Urothelium cell line (cell line): Measurements from ENCODE around the gene GABRR3.

ENCODE experiments used
- DNase-seq: peaks from one replicate; pipeline ENCODE4 v3.0.0; 2011; ENCODE audit warnings: low spot score, mixed read lengths
- FAIRE-seq: peaks from 2 replicates; lab custom pipeline; 2011; peaks lifted over from hg19 to GRCh38; lab: Jason Lieb, UNC

Gene GABRR3

DNA sequence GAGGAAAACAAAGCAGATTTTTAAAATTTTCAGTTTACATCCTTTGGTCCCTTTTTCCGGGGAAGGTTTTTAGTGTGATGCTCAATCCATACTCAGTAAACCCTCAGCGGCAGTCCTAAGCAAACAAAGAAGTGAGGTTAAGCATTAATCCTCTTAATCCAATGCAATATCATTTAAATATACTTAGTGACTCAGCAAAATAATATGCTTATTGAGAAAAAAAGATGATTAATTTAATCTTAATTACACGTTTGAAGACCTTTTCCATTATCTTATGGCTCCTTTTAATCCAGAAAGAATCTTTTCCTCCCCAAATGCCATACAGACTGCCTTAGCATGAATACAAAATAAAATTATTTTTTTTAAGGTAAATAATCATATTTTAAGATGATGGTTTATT lies at the start of gene GABRR3:
Gene GABRR3 (minus strand): TSS at position 108 of the 400 bp plus-strand sequence. CDS start 328 bp downstream, outside the sequence.
- DNase-seq, result no peak
- no peak for FAIRE-seq

DNA sequence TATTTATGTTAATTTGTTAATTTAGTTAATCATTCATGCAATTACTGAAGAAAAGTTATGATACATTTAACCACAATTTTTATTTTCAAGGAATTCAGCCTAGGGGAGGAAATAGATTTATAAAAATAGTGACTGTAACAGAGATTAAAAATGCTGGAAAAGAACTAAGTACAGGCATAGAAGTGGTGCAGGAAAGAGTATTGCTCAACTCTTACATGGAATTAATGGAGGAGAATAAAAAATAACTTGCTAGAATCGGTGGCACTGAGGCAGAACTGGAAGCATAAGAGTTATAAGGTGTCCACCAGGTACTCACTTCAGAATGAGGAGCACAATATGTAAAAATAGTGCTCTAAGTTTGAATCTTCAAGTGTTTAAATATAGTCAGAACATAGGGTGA lies 38.4 kb upstream of the GABRR3 start:
- FAIRE-seq (peak; percentile 50), DNase-seq (no peak)

DNA sequence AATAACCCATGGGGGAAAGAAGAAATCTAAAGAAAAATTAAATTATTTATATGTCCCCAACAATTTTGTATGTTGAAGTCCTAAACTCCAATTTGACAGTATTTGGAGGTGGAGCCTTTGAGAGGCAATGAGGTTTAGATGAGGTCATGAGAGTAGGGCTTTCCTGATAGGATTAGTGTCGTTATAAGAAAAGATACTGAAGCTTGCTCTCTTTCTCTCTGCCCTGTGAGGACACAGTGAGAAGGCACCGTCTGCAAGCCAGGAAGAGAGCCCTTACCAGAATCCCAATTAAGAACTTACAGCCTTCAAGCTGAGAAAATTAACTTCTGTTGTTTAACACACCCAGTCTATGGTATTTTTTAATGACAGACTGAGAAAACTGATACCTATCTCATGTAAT lies 35.7 kb upstream of the GABRR3 start:
- DNase-seq, result no peak
- no peak for FAIRE-seq

DNA sequence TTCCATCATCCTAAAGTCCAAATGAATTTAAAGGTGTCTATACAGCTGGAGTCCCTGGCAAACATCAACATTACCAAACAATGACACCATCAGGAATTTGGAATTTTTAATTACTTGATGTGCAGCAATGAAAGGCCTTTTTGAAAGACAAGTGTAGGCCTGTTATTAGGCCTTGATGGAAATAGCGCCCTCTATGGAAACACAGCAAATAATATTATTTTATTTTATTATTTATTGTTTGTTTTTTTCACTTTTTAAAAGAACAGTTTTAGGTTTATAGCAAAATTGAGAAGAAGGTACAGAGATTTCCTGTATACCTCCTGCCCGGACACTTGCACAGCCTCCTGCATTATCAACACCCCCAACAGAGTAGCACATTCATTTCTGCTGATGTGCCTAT lies 33.7 kb upstream of the GABRR3 start:
- no peak for DNase-seq

DNA sequence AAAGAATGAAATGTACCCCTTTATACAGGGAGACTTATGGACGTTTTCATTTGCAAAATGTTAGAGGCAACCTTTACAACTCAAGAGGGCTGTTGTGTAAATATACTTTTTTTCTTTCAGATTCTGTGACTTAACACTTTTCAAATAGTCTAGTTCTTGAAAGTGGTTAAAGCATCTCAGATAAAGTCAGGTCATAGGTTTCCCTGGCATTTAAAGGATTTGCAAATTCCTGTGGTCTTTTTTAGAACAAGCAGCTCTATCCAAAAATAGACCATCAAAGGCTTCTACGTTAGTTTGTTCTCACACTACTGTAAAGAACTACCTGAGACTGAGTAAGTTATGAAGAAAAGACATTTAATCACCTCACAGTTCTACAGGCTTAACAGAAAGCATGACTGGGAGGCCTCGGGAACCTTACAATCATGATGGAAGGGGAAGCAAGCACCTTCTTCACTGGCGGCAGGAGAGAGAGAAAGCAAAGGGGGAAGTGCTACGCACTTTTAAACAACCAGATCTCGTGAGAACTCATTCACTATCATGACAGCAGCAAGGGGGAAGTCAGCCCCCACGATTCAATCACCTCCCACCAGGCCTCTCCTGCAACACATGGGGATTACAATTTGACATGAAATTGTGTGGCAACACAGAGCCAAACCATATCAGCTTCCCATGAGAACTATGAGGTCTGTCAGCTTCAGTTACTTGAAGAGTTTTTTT lies 23.3 kb upstream of the GABRR3 start:
- FAIRE-seq, result no peak
- no peak for DNase-seq

More for the DNA sequence above, 33.7 kb upstream of the GABRR3 start:
- FAIRE-seq, result no peak

DNA sequence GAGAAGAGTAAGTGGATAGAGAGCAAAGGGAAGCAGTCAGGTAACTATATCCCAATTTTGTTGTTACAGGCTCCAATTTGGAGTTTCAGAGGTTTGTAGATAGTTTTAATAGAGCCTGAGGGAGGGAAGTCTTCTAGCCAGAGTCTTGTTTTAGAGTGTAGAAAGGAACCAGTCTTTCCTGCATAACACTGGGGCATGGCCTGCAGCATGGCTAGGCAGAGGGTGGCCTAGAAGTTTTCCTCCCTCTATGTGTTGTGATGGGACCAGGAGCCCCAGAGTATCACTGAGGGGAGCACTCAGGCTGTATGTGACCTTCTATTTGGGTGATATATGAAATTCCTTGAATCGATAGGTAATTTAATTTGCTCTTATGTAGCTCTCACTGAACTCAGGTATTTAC lies 22.5 kb upstream of the GABRR3 start:
- no peak for DNase-seq
- no peak for FAIRE-seq

DNA sequence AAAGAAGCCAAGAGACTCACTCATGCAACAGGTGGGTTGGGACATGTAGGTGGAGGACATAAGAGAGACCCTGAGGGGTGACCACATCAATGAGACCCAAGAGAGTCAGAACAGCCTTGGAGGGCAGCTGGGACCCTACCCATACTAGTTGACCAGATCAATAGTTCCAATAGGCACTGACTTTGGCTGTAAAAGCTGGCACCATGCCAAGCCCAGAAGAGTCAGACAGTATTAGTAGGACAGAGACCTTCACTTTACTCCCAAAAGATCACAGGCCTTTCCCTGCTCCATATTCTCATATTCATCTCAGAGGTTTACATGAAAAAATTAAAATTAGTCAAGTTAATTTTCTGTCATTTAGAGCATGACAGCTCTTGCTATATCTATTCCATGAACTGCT lies 20.9 kb upstream of the GABRR3 start:
- FAIRE-seq, result no peak

DNA sequence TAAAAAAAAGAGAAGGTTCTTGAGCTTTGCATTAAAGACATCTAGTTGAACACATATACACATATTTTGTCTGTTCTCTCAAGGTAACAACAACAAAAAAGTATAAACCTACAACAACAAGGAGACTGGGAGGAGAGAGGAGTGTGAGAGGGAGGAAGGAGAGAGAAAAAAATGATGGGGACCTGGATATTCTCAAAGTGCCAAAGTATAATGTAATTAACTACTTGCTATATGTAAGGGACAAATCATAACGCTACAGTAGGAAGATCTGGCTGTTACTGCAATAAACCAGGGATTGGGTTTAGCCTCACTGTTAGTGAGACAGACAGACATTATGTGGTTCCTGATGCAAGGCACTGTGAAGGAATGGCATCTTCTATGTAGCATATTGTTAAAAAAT lies 14.2 kb upstream of the GABRR3 start:
- FAIRE-seq (no peak), DNase-seq (no peak)

More for the DNA sequence above, 20.9 kb upstream of the GABRR3 start:
- DNase-seq, result no peak

DNA sequence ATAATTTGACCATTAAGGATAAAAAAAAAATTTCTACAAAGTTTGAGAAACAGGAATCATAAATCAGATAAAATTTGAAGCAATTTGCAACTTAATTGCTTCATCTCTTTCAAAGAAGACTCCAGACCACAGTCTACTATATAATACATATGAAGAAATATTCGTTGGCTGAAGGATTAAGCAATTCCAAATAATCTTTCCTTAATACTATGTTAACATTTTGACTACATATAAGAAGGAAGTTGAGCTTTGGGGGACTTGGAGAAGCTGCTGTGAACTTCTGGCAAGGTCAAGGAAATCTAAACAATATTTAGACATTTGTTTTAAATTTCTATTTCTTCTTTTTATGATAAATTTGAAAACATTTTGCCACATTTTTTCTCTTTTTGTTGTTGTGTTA lies 13.5 kb upstream of the GABRR3 start:
- no peak for DNase-seq

DNA sequence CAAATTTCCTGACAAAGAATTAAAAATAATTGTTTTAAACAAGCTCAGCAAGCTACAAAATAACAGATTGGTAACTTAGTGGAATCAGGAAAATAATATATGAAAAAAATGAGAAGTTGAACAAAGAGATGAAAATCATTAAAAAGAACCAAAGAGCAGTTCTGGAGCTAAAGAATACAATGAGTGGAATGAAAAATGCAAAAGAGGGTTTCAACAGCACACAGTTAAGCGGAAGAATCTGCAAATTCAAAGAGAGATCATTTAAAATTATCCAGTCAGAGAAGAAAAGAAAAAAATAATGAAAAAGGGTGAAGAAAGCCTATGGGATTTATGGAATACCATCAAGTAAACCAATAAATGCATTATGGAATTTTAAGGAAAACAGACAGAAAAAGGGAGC lies 6.2 kb upstream of the GABRR3 start:
- FAIRE-seq, result no peak

More for the DNA sequence above, 13.5 kb upstream of the GABRR3 start:
- FAIRE-seq, result no peak

DNA sequence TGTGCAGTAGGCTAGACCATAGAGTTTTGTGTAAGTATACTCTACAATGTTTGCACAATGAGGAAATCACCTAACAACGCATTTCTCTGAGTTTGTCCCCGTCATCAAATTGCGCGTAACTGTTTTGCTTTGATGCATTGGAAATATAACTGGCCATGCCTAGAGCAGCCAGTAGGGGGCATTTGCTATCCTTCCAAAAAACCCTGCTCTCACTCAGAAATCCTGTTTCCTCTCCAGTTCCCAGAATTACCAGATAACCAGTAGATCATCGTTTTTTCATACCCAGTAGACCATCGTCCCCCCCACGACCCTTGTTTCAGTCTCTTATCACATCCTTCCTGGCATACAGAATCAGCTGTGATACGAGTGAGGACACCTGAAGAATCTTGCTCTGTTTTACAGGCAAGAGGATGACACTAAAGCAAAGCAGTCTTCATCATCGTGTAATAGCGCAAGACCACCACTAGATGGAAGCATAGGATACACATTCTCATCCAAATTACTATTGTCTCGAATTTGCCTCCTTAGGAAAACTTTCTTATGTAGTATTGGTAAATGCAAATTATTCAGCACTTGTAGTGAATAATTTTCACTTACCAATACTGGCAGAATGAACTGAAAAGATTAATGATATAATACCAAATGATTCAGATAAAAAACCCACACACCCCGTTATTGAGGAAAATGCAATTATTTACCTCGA lies 4.4 kb upstream of the GABRR3 start:
- DNase-seq (peak; percentile 72), FAIRE-seq (peak; percentile 97)

More for the DNA sequence above, 6.2 kb upstream of the GABRR3 start:
- DNase-seq, result no peak

DNA sequence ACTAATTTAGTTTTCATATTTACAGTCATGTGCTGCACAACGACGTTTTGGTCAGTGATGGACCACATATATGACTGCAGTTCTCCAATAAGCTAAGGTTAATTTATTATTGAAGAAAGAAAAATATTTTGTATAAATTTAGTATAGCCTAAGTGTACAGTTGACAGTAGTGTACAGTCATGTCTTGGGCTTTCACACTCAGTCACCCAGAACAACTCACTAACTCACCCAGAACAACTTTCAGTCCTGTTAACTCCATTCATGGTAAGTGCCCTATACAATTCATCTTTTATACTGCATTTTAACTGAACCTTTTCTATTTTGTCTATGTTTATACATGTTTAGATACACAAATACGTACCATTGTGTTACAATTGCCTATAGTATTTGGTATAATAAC lies 3.8 kb upstream of the GABRR3 start:
- DNase-seq (no peak), FAIRE-seq (no peak)

DNA sequence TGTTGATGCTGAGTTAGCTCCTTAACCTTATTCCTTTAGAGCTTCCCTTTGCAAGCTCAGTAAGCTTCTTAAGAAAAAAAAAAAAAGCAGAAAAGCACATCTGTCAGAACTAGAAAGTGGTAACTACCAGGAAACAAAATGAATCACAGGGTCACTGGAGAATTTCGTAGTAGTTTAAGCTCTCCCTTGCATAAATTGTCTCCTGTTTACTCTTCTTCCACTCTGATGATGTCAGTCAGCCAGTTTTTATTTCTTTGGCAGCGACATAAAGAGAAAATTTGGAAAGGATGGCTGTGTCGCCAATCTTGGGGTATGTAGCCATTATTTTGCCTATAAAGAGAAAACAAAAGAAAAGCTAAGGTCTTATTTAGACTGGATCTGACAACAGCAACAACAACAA lies 3.2 kb upstream of the GABRR3 start:
- FAIRE-seq (no peak), DNase-seq (no peak)

DNA sequence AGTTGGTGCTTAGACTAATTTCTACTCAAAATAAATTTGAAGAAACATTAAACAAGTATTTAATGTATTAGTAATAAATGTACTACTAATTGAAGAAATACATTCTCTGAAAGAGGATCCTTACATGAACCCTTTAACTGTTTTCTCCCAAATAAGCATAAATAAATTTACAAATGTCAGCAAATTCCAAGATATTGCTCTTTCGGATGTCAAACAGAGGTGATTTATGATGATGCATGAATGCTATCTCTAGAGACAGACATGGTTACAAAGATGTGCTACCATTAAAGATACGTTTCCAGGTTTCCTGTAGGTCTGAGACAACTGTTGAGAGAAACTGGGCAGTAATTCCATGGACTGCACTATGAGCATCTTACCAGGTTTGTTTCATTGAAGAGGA lies 629 bp downstream of the GABRR3 start:
- FAIRE-seq, result no peak
- no peak for DNase-seq

DNA sequence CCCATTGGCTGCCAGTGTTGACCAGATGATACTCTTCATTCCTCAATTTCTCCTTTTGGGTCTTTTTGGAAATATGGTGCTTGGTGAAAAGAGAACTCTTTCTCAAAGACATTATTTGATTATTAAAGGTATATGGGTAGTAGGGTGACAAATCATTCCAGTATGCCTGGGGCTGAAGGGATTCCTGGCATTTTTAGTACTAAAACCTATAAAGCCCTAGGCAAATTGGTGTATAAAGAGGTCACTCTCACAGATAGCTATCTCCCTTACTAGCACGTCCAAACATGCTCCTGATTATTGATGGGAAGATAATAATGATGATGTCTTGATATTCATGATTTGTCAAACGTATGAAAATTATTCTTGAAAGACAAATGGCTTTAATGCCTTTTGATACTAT lies 1.1 kb downstream of the GABRR3 start:
- FAIRE-seq (no peak), DNase-seq (no peak)

DNA sequence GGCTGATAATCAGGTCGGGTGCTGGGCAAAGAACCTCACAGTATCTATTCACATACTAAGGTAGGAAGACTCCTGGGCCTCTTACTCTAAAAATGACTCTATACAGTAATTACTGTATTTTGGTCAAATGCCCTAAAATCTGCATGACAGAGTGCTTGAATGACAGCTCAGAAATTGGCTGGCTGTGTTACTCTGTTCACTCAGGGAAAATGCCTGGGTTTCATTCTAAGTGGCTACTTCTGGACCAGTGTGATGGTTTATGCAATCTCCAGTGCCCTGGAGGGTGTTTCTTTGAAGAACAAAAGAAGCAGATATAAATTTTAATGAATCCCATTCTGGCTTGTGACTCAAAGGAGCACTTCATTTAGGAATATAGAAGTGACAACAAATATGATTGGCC lies 2.2 kb downstream of the GABRR3 start:
- DNase-seq, result no peak
- FAIRE-seq, result no peak

DNA sequence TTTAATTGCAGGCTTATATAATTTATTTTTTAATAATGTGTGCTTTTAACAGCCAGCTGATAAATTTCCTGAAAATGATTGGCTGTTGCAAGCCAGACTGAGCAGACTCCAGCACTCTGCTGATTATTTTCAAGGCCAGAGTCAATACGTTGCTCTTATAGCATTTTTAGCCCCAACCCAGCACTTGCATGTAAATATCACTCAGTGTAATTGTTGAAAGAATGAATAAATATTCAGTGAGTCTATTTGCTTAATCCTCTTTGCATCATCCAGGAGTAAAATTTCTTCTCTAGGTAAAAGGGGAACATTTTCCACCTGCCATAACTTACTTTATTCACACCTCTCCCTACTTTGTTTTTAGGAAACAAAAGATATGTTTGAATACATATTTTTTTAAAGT lies 2.9 kb downstream of the GABRR3 start:
- DNase-seq (no peak), FAIRE-seq (no peak)

DNA sequence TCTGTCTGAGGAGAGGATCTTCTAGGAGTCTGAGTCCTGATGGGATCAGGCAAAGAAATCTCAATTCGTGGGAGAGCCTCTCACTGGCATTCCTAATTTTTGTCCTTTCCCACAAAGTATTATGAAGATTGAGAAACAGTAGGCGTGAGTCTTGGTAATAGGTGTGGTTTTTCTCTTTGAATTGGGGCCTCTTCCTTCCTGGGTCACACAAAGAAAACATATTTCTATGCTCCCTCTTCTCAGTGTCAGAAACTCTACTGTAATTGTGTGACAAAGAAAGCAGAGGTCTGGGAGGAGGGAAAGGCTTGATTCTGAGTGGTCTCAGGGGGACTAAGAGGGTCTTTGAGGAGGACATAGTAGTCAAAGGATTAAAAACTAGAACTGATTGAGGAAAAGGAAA lies 6.0 kb downstream of the GABRR3 start:
- FAIRE-seq, result no peak
- DNase-seq, result no peak

DNA sequence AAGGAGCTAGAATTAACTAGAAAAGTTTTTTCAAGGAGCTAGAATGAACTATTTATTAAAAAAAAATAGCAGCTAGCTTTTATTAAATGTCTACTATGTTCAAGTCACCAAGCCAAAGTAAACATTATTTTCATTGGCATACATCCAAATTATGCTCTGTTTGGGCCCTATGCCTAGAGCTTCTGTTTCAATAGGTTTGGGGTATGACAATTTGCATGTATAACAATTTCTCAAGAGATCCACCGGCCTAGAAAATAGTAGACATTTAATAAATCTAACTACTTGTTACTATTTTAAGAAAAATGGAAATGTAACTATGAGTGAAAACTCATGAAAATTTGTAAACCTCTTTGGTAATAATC lies 8.0 kb downstream of the GABRR3 start:
- FAIRE-seq (no peak), DNase-seq (no peak)

DNA sequence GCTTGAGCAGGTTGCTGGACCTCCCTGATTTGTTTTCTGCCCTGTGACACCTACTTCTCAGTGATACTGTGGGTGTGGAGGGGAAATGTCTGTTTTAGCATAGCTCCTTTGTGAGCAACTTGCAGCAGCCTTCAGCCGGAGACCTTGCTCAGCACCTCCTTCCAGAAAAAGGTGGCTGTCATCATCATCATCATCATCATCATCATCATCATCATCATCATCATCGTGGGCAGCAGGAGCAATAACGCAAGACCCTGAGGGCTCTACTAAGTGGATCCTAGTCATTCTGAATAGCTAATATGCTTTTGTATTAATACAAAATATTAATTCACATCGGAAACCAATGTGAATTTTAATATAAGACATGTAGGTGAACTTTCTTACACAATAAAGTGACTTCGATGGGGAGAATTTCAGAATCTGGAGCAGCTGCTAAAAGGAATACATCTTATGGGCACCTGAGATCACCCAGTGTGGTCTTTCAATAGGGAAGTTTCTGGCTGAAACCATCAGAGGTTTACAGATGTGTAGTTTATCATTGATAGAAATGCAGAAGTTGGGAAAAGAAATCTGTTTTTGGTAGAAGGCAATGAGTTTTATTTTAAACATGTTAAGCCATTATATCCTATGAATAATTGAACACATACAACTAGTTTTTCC lies 8.6 kb downstream of the GABRR3 start:
- FAIRE-seq, result no peak

DNA sequence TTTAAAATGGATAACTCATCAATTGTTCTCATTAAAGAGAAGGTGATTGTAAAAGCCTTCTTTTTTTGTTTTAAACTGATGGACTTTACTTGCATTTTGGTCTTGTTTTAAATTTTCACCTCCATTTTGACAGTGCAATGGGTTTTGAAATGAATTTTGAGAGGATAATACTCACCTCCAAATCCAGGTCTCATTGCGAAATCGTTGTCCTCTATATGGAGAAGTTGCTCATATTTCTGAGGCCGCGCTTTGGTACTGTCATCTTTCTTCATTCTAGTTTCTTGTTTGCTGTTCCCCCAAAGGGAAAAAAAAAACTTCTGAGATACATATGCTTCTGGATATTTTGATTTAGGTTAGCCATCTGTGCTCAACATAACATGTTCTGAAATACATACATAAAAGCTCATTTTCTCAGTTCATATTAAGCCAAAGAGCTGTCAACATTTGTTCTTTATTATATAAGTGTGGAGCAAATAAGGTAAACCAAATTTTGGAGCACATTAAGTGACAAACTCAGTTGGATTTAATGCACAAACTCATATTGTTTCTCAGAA lies 9.6 kb downstream of the GABRR3 start:
- FAIRE-seq, result no peak
- DNase-seq, result no peak

More for the DNA sequence above, 8.6 kb downstream of the GABRR3 start:
- DNase-seq, result no peak
